SU-DHL-6 (cell line): ENCODE data around the gene TRIP13.

ENCODE experiments used
- CTCF ChIP-seq: fragments of 200-600 bp; sonication (generic); IDR thresholded peaks from one replicate; pipeline ENCODE4 v1.5.1; 2017; ENCODE audit warnings: antibody characterized with exemption, mild to moderate bottlenecking, low read length, moderate library complexity; ENCODE audit not compliant: insufficient read depth, poor library complexity, severe bottlenecking
- EZH2phosphoT487 ChIP-seq: fragments of 200-600 bp; sonication (generic), shearing (Covaris generic); conservative IDR thresholded peaks from 2 replicates; pipeline ENCODE4 v1.6.1; 2018; ENCODE audit warnings: mild to moderate bottlenecking, antibody characterized with exemption, low read length, moderate library complexity, mixed read lengths

- no peak for TF ChIP-seq CTCF
- TF ChIP-seq EZH2phosphoT487: no peak
Observed at GRCh38 chr5:867300-867870, 25.3 kb upstream of the TRIP13 start.
